ENCODE results near the gene GTPBP4.

Gene GTPBP4

DNA sequence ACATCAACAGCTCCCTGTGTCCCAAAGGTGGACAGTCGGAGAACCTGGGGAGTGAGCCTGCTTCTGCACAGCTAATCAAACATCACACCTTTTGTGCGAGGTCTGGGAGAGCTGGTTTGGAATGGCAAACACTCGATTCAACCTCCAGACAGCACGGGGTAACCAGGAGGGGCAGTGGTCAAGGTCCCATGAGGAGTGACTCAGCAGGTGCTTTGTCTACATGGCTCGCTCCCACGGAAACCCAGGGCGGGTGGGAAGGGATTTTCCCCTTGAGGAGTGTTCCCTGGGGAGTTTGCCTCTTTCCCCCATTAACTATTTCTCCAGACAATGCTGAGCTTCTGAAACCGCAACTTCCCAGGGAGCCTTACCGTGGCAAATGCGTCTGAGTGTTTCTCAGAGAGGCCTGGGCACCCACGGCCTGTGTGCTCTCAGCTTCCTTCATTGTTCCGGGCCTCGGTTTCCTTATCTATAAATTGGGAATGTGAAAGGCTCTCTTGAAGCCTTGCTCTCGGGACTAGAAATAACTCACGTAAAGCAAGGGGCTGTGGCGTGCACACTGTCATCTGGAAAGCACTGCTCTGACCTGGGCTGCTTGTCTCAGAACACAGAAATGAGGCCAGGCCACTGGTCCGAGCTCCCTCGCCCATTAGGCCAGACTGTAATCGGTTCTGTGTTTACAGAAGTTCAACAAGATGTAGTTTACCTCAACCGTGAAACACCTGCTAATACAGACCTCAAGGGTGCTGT is 14.0 kb upstream of the GTPBP4 start:
- no peak overlapping the region for H3K27ac ChIP-seq (ENCODE audit: low read length)
- H3K36me3 ChIP-seq (replicated peaks; ENCODE audit: low read depth, low read length), result no peaks in the 10 kb centered on the region
- H3K9me3 ChIP-seq (ENCODE audit: insufficient read depth, low read length), result peaks cover 8% of the 10 kb centered on the region; the same call in 1 of the 2 replicates
- H3K4me3 ChIP-seq (ENCODE audit: low read length), result no peak overlapping the region
- TF ChIP-seq EZH2phosphoT487 (IDR thresholded peaks at IDR 0.05; ENCODE audit: low read depth), result no peak
- TF ChIP-seq, protein P1, sequence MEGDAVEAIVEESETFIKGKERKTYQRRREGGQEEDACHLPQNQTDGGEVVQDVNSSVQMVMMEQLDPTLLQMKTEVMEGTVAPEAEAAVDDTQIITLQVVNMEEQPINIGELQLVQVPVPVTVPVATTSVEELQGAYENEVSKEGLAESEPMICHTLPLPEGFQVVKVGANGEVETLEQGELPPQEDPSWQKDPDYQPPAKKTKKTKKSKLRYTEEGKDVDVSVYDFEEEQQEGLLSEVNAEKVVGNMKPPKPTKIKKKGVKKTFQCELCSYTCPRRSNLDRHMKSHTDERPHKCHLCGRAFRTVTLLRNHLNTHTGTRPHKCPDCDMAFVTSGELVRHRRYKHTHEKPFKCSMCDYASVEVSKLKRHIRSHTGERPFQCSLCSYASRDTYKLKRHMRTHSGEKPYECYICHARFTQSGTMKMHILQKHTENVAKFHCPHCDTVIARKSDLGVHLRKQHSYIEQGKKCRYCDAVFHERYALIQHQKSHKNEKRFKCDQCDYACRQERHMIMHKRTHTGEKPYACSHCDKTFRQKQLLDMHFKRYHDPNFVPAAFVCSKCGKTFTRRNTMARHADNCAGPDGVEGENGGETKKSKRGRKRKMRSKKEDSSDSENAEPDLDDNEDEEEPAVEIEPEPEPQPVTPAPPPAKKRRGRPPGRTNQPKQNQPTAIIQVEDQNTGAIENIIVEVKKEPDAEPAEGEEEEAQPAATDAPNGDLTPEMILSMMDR (IDR thresholded peaks at IDR 0.05; ENCODE audit: low read depth, low read length), result no peak
- H4K20me1 ChIP-seq (ENCODE audit: insufficient read depth, low read length), result no peaks in the 10 kb centered on the region
- no peak overlapping the region for H3K9ac ChIP-seq (ENCODE audit: low read length)
- H3K27me3 ChIP-seq (ENCODE audit: low read depth, low read length), result no peaks in the 10 kb centered on the region; the same call in 1 of the 2 replicates
- peaks cover 8% of the 10 kb centered on the region for H3K4me1 ChIP-seq (ENCODE audit: low read length)
- H3K4me2 ChIP-seq (ENCODE audit: low read length), result no peak overlapping the region
- H2AFZ ChIP-seq (ENCODE audit: low read depth, low read length), result no peak overlapping the region
- H3K79me2 ChIP-seq (ENCODE audit: low read length), result no peaks in the 10 kb centered on the region

DNA sequence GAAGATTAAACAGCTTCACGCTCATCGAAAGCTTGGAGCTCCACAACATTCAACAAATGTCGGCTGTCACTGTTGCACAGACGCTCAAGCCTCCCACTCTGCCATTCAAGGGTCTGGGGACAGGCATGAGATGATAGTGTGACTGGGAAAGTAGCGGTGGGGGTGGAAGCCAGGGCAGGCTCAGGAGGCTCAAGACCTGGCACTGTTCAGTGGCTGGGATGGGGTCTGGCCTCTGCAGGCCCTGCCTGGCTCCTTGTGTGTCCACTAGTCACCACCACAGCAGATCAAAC is 13.5 kb upstream of the GTPBP4 start:
- Histone ChIP-seq H2AFZ (ENCODE audit: low read depth, low read length) (no peak overlapping the region), H4K20me1 (ENCODE audit: insufficient read depth, low read length) (no peaks in the 10 kb centered on the region), H3K9ac (ENCODE audit: low read length) (no peak overlapping the region), H3K4me2 (ENCODE audit: low read length) (no peak overlapping the region), H3K27me3 (ENCODE audit: low read depth, low read length) (no peaks in the 10 kb centered on the region; the same call in 1 of the 2 replicates), H3K4me1 (ENCODE audit: low read length) (peaks cover 8% of the 10 kb centered on the region), H3K36me3 (replicated peaks; ENCODE audit: low read depth, low read length) (no peaks in the 10 kb centered on the region), H3K27ac (ENCODE audit: low read length) (no peak overlapping the region), H3K79me2 (ENCODE audit: low read length) (no peaks in the 10 kb centered on the region), H3K9me3 (ENCODE audit: insufficient read depth, low read length) (peaks cover 10% of the 10 kb centered on the region; the same call in 1 of the 2 replicates), H3K4me3 (ENCODE audit: low read length) (no peak overlapping the region)
- TF ChIP-seq, protein P1 (IDR thresholded peaks at IDR 0.05; ENCODE audit: low read depth, low read length), result no peak

DNA sequence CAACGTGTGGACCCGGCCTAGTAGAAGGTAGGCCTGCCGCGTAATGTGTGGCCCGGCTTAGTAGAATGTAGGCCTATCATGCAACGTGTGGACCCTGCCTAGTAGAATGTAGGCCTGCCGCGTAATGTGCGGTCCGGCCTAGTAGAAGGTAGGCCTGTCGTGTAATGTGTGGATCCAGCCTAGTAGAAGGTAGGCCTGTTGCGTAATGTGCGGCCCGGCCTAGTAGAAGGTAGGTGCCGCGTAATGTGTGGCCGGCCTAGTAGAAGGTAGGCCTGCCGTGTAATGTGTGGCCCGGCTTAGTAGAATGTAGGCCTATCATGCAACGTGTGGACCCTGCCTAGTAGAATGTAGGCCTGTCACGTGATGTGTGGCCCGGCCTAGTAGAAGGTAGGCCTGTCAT is 11.9 kb upstream of the GTPBP4 start:
- H3K4me3 ChIP-seq (ENCODE audit: low read length), result no peak overlapping the region
- H3K9me3 ChIP-seq (ENCODE audit: insufficient read depth, low read length), result peaks cover 10% of the 10 kb centered on the region; the same call in 1 of the 2 replicates
- no peaks in the 10 kb centered on the region for H3K36me3 ChIP-seq (replicated peaks; ENCODE audit: low read depth, low read length)
- H3K4me1 ChIP-seq (ENCODE audit: low read length), result peaks cover 8% of the 10 kb centered on the region
- no peak overlapping the region for H2AFZ ChIP-seq (ENCODE audit: low read depth, low read length)
- H3K4me2 ChIP-seq (ENCODE audit: low read length), result no peak overlapping the region
- no peaks in the 10 kb centered on the region for H4K20me1 ChIP-seq (ENCODE audit: insufficient read depth, low read length)
- no peak overlapping the region for H3K27ac ChIP-seq (ENCODE audit: low read length)
- H3K79me2 ChIP-seq (ENCODE audit: low read length), result no peaks in the 10 kb centered on the region
- no peak overlapping the region for H3K9ac ChIP-seq (ENCODE audit: low read length)
- no peaks in the 10 kb centered on the region for H3K27me3 ChIP-seq (ENCODE audit: low read depth, low read length)
- no peak for TF ChIP-seq EZH2phosphoT487 (IDR thresholded peaks at IDR 0.05; ENCODE audit: low read depth)
- TF ChIP-seq, protein P1 (IDR thresholded peaks at IDR 0.05; ENCODE audit: low read depth, low read length), result no peak

DNA sequence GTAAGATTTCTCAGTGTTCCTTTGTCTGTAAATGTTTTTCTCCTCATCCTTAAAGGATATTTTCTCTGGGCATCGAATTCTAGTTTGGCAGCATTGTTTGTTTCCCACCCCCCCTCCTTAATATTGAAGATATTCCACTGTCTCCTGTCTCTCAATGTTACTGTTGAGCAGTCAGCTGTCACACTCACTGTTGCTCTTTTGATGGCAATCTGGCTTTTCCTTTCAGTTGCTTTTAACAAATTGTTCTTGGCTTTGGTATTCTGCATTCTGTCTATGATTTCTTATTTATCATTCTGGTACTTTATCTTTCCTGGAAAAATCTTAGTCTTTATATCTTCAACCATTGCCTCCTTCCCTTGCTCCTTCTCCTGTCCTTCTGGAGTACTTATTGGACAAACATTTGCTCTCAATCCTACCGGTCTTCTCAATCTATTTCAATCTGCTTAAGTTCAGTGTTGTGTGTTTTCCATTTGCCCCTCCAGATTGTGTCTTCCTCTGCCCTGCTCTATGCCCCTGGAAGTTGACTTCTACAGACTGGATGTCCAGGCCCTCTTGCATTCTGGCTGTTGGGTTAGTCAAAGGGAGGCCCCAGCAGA is 9.3 kb upstream of the GTPBP4 start:
- H3K79me2 ChIP-seq (ENCODE audit: low read length), result no peaks in the 10 kb centered on the region
- H3K27ac ChIP-seq (ENCODE audit: low read length), result no peak overlapping the region
- peaks cover 10% of the 10 kb centered on the region; the same call in 1 of the 2 replicates for H3K9me3 ChIP-seq (ENCODE audit: insufficient read depth, low read length)
- H3K36me3 ChIP-seq (replicated peaks; ENCODE audit: low read depth, low read length), result no peaks in the 10 kb centered on the region
- TF ChIP-seq, protein P1 (IDR thresholded peaks at IDR 0.05; ENCODE audit: low read depth, low read length), result no peak
- TF ChIP-seq EZH2phosphoT487 (IDR thresholded peaks at IDR 0.05; ENCODE audit: low read depth), result no peak
- H3K4me3 ChIP-seq (ENCODE audit: low read length), result no peak overlapping the region
- H2AFZ ChIP-seq (ENCODE audit: low read depth, low read length), result no peak overlapping the region
- H3K9ac ChIP-seq (ENCODE audit: low read length), result no peak overlapping the region
- H3K4me1 ChIP-seq (ENCODE audit: low read length), result no peaks in the 10 kb centered on the region
- H4K20me1 ChIP-seq (ENCODE audit: insufficient read depth, low read length), result no peaks in the 10 kb centered on the region
- H3K27me3 ChIP-seq (ENCODE audit: low read depth, low read length), result no peaks in the 10 kb centered on the region
- H3K4me2 ChIP-seq (ENCODE audit: low read length), result no peak overlapping the region

All from OCI-LY3 (cell line).